ENCODE measurements around the gene BRI3BP. TPM values are rescaled to one million over a fixed set of nuclear protein-coding genes. Genes with fewer than 3 reads are reported as not detected.
A peak's percentile ranks its signal among the peaks of the same experiment; 100 is the strongest.

Gene BRI3BP
- total and polyA plus RNA-seq, 4 experiments from 2014 or later: 1.7 to 9.5 (median 6.5) TPM

DNA sequence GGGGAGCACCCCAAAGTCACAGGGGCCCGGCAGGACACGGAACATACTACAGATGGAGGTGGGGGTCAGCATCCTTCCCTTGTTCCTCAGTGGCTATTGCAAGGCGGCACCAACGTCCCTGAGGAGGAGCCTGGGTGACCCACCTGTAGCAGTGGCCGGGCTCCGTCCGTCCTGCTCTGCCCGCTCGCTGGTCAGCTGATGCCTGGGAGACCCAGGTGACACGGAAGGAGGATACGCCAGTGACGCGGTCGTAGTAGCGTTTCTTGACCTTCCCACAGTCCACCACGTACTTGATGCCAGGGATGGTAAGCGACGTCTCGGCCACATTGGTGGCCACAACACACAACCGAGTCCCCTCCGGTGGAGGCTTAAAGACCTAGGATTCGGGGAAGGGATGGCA lies 29.2 kb upstream of the BRI3BP start:
- H3K4me1 Mint-ChIP-seq: peaks cover 0 to 13% (median under 1%) of the 10 kb centered on the region in 4 donors
- no peak overlapping the region for H3K4me3 Mint-ChIP-seq
- H3K27ac Mint-ChIP-seq: peak overlapping the region in 1 of 7 donors; percentile 42
- no peaks in the 10 kb centered on the region for H3K27me3 ChIP-seq (ENCODE audit: insufficient read depth, low read length)
- H3K9me3 Mint-ChIP-seq: peaks cover 0 to 3% (median 0%) of the 10 kb centered on the region in 8 donors
- CTCF ChIA-PET (ENCODE audit: partially characterized antibody): no interaction called here
- H3K27ac ChIP-seq (ENCODE audit: low read depth, low read length): no peak overlapping the region
- no peaks in the 10 kb centered on the region for H3K9me3 ChIP-seq (ENCODE audit: control insufficient read depth in 1 of 2, low read length in 2 of 2)
- DNase-seq: no peak
- H3K4me1 ChIP-seq (ENCODE audit: insufficient read depth, low read length): no peaks in the 10 kb centered on the region
- peaks cover 47% of the 10 kb centered on the region for H3K36me3 ChIP-seq (ENCODE audit: insufficient read depth, low read length)
- intact Hi-C loops (cut with micrococcal nuclease): no loop called here
- POLR2A ChIA-PET (ENCODE audit: partially characterized antibody): no interaction called here
- H3K36me3 Mint-ChIP-seq: peaks cover 35 to 66% of the 10 kb centered on the region in 2 donors
- H3K4me3 ChIP-seq (ENCODE audit: low read length in 2 of 2): no peak overlapping the region
- no peaks in the 10 kb centered on the region for H3K27me3 Mint-ChIP-seq

- Histone ChIP-seq H3K36me3 (ENCODE audit: insufficient read depth, low read length) (peaks cover 44% of the 10 kb centered on the region), H3K4me3 (ENCODE audit: low read length in 2 of 2) (no peak overlapping the region), H3K27ac (ENCODE audit: low read depth, low read length) (no peak overlapping the region), H3K9me3 (ENCODE audit: control insufficient read depth in 1 of 2, low read length in 2 of 2) (no peaks in the 10 kb centered on the region), H3K4me1 (ENCODE audit: insufficient read depth, low read length) (no peaks in the 10 kb centered on the region), H3K27me3 (ENCODE audit: insufficient read depth, low read length) (no peaks in the 10 kb centered on the region)
- Mint-ChIP-seq H3K4me1 (peaks cover 0 to 13% (median under 1%) of the 10 kb centered on the region in 4 donors), H3K36me3 (peaks cover 31 to 64% of the 10 kb centered on the region in 2 donors), H3K27ac (no peak overlapping the region), H3K4me3 (no peak overlapping the region), H3K27me3 (no peaks in the 10 kb centered on the region), H3K9me3 (peaks cover 0 to 3% (median 0%) of the 10 kb centered on the region in 8 donors)
- ChIA-PET POLR2A (ENCODE audit: partially characterized antibody) (no interaction called here), CTCF (ENCODE audit: partially characterized antibody) (no interaction called here)
- intact Hi-C loops (cut with micrococcal nuclease): no loop called here
- no peak for DNase-seq
Measured at GRCh38 chr12:124964836-124965462, 28.5 kb upstream of the BRI3BP start.

DNA sequence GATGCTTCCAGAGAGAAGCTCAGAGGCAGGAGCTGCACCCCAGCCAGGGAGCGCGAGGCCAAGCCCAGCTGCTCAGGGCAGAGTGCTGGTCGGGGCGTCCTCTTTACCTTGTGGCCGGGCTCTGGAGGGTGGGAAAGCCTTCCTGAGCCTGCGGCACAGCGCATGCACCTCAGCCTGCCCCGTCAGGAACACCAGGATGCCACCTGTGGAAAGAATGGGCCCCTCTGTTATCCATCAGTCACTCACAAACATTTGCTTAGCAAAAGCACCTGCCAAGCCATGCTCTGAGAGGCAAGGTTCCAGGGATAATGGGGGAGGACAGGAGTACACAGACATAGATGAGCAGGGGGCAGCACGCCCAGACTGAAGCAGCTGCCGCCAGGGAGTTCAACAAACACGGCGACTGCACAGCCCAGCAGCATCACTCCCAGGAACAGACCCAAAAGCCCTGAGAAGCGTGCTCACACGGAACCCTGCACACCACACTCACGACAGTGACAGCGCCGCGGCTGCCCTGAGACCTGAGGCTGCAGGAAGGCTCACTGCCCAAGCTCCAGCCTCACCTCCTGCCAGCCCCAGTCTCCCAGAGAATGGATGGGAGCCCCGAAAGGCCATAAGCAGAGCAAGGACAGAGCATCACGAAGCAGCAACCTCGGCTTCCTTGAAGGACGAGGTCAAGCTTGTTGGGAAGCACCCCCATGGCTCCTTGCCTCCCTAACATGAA lies 26.3 kb upstream of the BRI3BP start:
- Mint-ChIP-seq H3K36me3 (peaks cover 32 to 69% of the 10 kb centered on the region in 2 donors), H3K4me3 (no peak overlapping the region), H3K9me3 (peaks cover 0 to 3% (median 0%) of the 10 kb centered on the region in 8 donors), H3K27ac (no peak overlapping the region), H3K27me3 (no peaks in the 10 kb centered on the region), H3K4me1 (peaks cover 0 to 5% (median 0%) of the 10 kb centered on the region in 4 donors)
- ChIA-PET POLR2A (ENCODE audit: partially characterized antibody) (no interaction called here), CTCF (ENCODE audit: partially characterized antibody) (interaction anchor here (1.5 kb wide), 1 partner anchor 27 kb away, joined by 3 read pairs; no protein-coding TSS in a partner anchor)
- DNase-seq: no peak
- H3K27ac ChIP-seq (ENCODE audit: low read depth, low read length): no peak overlapping the region
- no peaks in the 10 kb centered on the region for H3K4me1 ChIP-seq (ENCODE audit: insufficient read depth, low read length)
- H3K27me3 ChIP-seq (ENCODE audit: insufficient read depth, low read length): no peaks in the 10 kb centered on the region
- intact Hi-C loops (cut with micrococcal nuclease): no loop called here
- no peaks in the 10 kb centered on the region for H3K9me3 ChIP-seq (ENCODE audit: control insufficient read depth in 1 of 2, low read length in 2 of 2)
- peaks cover 48% of the 10 kb centered on the region for H3K36me3 ChIP-seq (ENCODE audit: insufficient read depth, low read length)
- H3K4me3 ChIP-seq (ENCODE audit: low read length in 2 of 2): no peak overlapping the region

DNA sequence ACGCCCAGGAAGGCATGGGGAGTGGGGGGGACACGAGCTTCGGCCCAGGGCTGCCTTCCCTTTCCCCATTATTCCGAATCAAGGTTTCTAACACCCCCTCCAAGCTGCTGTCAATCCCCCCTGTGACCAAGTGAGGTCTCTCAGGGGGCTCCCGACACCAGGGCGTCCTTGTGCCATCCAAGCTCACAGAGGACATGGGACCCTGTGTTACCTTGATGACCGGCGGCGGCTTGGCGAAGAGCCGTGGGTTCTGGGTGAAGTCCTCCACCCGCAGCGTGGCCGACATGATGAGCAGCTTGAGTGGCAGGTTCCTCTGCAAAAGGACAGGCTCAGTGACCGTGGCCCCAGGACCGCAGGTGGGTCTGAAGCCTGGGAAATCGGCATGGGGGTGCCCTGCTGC lies 24.8 kb upstream of the BRI3BP start:
- Histone ChIP-seq H3K27ac (ENCODE audit: low read depth, low read length) (no peak overlapping the region), H3K27me3 (ENCODE audit: insufficient read depth, low read length) (no peaks in the 10 kb centered on the region), H3K9me3 (ENCODE audit: control insufficient read depth in 1 of 2, low read length in 2 of 2) (no peaks in the 10 kb centered on the region), H3K4me1 (ENCODE audit: insufficient read depth, low read length) (no peaks in the 10 kb centered on the region), H3K36me3 (ENCODE audit: insufficient read depth, low read length) (peaks cover 46% of the 10 kb centered on the region), H3K4me3 (ENCODE audit: low read length in 2 of 2) (no peak overlapping the region)
- H3K4me1 Mint-ChIP-seq: peaks cover 0 to 5% (median 0%) of the 10 kb centered on the region in 4 donors
- H3K27ac Mint-ChIP-seq: no peak overlapping the region
- intact Hi-C loops (cut with micrococcal nuclease): no loop called here
- ChIA-PET CTCF (ENCODE audit: partially characterized antibody) (interaction anchor here (1.2 kb wide), 1 partner anchor 28 kb away, joined by 3 read pairs; no protein-coding TSS in a partner anchor), POLR2A (ENCODE audit: partially characterized antibody) (no interaction called here)
- peaks cover 0 to 3% (median 0%) of the 10 kb centered on the region in 8 donors for H3K9me3 Mint-ChIP-seq
- H3K36me3 Mint-ChIP-seq: peaks cover 29 to 65% of the 10 kb centered on the region in 2 donors
- no peaks in the 10 kb centered on the region for H3K27me3 Mint-ChIP-seq
- no peak for DNase-seq
- H3K4me3 Mint-ChIP-seq: no peak overlapping the region

DNA sequence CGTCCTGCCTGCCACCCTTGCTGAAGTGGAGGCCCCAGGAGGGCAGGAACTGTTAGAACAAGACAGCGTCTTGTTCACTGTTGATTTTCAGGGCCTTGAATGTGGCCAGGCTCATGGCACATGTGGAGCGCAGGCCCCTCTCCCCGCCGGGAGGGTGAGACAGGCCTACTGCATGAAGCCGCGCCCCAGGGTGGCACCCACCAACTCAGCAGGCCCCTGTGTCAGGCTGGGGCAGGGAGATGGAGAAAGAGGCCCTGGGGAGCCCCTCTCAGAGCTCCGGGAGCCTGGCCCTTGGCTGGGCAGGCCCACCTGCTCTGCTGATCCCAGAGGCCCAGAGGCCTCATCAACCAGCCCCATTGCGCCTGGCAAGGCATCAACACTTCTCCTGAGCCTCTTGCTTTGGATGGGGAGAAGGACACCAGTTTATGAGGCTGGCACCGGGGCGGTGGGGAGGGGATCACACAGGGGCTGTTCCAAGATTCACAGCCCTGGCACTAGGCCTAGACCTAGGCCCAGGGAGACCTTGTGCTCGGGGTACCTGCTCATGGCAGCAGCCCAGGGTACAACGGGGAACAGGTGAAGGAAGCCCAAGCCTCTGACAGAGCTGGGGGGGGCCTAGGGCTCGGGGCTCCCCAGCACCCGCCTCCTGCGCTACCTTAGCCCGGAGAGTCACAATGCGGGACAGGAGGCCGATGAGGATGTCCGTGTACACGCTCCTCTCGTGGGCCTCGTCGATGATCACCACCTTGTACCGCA lies 22.6 kb upstream of the BRI3BP start:
- Mint-ChIP-seq H3K9me3 (no peaks in the 10 kb centered on the region), H3K27ac (peak overlapping the region in 1 of 7 donors; percentile 36), H3K27me3 (no peaks in the 10 kb centered on the region), H3K36me3 (peaks cover 28 to 62% of the 10 kb centered on the region in 2 donors), H3K4me3 (no peak overlapping the region), H3K4me1 (peaks cover 0 to 5% (median 0%) of the 10 kb centered on the region in 4 donors)
- no peaks in the 10 kb centered on the region for H3K27me3 ChIP-seq (ENCODE audit: insufficient read depth, low read length)
- CTCF ChIA-PET (ENCODE audit: partially characterized antibody): no interaction called here
- H3K4me1 ChIP-seq (ENCODE audit: insufficient read depth, low read length): no peaks in the 10 kb centered on the region
- POLR2A ChIA-PET (ENCODE audit: partially characterized antibody): no interaction called here
- intact Hi-C loops (cut with micrococcal nuclease): no loop called here
- H3K27ac ChIP-seq (ENCODE audit: low read depth, low read length): no peak overlapping the region
- H3K9me3 ChIP-seq (ENCODE audit: control insufficient read depth in 1 of 2, low read length in 2 of 2): no peaks in the 10 kb centered on the region
- peaks cover 52% of the 10 kb centered on the region for H3K36me3 ChIP-seq (ENCODE audit: insufficient read depth, low read length)
- no peak for DNase-seq
- H3K4me3 ChIP-seq (ENCODE audit: low read length in 2 of 2): no peak overlapping the region

GRCh38 chr12:124971603-124972002 lies 21.8 kb upstream of the BRI3BP start:
- DNase-seq: no peak
- H3K36me3 Mint-ChIP-seq: peaks cover 27 to 60% of the 10 kb centered on the region in 2 donors
- no peak overlapping the region for H3K27ac Mint-ChIP-seq
- H3K27me3 ChIP-seq (ENCODE audit: insufficient read depth, low read length): no peaks in the 10 kb centered on the region
- ChIA-PET CTCF (ENCODE audit: partially characterized antibody) (no interaction called here), POLR2A (ENCODE audit: partially characterized antibody) (no interaction called here)
- peaks cover 52% of the 10 kb centered on the region for H3K36me3 ChIP-seq (ENCODE audit: insufficient read depth, low read length)
- intact Hi-C loops (cut with micrococcal nuclease): no loop called here
- peaks cover 0 to 4% (median 0%) of the 10 kb centered on the region in 4 donors for H3K4me1 Mint-ChIP-seq
- no peaks in the 10 kb centered on the region for H3K4me1 ChIP-seq (ENCODE audit: insufficient read depth, low read length)
- H3K4me3 Mint-ChIP-seq: no peak overlapping the region
- H3K9me3 Mint-ChIP-seq: no peaks in the 10 kb centered on the region
- H3K27me3 Mint-ChIP-seq: no peaks in the 10 kb centered on the region
- H3K27ac ChIP-seq (ENCODE audit: low read depth, low read length): no peak overlapping the region
- H3K4me3 ChIP-seq (ENCODE audit: low read length in 2 of 2): no peak overlapping the region
- no peaks in the 10 kb centered on the region for H3K9me3 ChIP-seq (ENCODE audit: control insufficient read depth in 1 of 2, low read length in 2 of 2)

DNA sequence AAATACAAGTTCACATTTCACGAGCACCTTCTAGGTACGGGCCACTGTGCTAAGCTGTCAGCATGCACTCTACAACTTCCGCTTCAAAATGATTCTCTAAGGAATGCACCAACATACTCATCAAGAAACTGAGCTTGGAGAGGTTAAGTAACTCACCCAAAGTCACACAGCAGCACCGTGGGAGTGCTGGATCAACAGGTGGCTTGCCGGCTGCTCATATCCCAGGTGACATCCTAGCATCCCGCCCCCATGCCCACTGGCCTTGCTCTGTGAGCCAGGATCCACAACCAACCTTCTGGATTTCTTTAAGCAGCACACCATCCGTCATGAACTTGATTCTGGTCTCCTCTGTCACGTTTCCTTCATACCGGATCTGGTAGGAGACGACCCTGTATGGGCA lies 21.2 kb upstream of the BRI3BP start:
- no peak for DNase-seq
- Mint-ChIP-seq H3K27me3 (no peaks in the 10 kb centered on the region), H3K27ac (no peak overlapping the region), H3K4me1 (no peaks in the 10 kb centered on the region), H3K9me3 (no peaks in the 10 kb centered on the region), H3K4me3 (no peak overlapping the region), H3K36me3 (peaks cover 27 to 56% of the 10 kb centered on the region in 2 donors)
- peaks cover 52% of the 10 kb centered on the region for H3K36me3 ChIP-seq (ENCODE audit: insufficient read depth, low read length)
- no peak overlapping the region for H3K4me3 ChIP-seq (ENCODE audit: low read length in 2 of 2)
- ChIA-PET POLR2A (ENCODE audit: partially characterized antibody) (no interaction called here), CTCF (ENCODE audit: partially characterized antibody) (no interaction called here)
- H3K27me3 ChIP-seq (ENCODE audit: insufficient read depth, low read length): no peaks in the 10 kb centered on the region
- no peak overlapping the region for H3K27ac ChIP-seq (ENCODE audit: low read depth, low read length)
- no peaks in the 10 kb centered on the region for H3K4me1 ChIP-seq (ENCODE audit: insufficient read depth, low read length)
- H3K9me3 ChIP-seq (ENCODE audit: control insufficient read depth in 1 of 2, low read length in 2 of 2): no peaks in the 10 kb centered on the region
- intact Hi-C loops (cut with micrococcal nuclease): no loop called here

Measured in CD4-positive, alpha-beta memory T cell (primary cell).